Left cardiac atrium (tissue), 4 donors: ENCODE results near the gene TIMM44. TPM values are rescaled to one million over a fixed set of nuclear protein-coding genes. Genes with fewer than 3 reads are reported as not detected.

Experiments
- ATAC-seq, 2 donors: fragments of 200-7000 bp; cut with Tn5 transposase; one replicate each; pipeline ENCODE4 v1.9.1; 2020; ENCODE audit warnings: mild to moderate bottlenecking in 2 of 2, moderate library complexity in 2 of 2
- DNase-seq: peaks from one replicate; pipeline ENCODE4 v3.0.0-alpha.2; 2020
- intact Hi-C, 2 donors: fragments of 100-400 bp; cut with DNase I; formaldehyde crosslinking; loops; one replicate each; pipeline versions ENCODE4 v1.14.1 to v1.15.1; 2022 to 2023
- total RNA-seq, 2 donors: library from RNA; stranded (reverse); fragmentation: NEBNext Ultra II Directional; extraction: Animal tissue kit (Norgen Biotek cat#: 25700); gene quantifications; one replicate each; pipeline ENCODE4 v1.2.1, GENCODE V29; 2021
- donor health status: DM: no; HTN: yes; CAD: no.
- donor health status: DM: no; HTN: yes; CAD: no; lungs with severe emphysema.
- donor health status: DM: yes; HTN: yes; CAD: no.
- donor health status: Dilated cardiomyopathy.

Gene TIMM44
- total RNA-seq, 2 donors from 2014 or later: 70.6 to 73.8 TPM

DNA sequence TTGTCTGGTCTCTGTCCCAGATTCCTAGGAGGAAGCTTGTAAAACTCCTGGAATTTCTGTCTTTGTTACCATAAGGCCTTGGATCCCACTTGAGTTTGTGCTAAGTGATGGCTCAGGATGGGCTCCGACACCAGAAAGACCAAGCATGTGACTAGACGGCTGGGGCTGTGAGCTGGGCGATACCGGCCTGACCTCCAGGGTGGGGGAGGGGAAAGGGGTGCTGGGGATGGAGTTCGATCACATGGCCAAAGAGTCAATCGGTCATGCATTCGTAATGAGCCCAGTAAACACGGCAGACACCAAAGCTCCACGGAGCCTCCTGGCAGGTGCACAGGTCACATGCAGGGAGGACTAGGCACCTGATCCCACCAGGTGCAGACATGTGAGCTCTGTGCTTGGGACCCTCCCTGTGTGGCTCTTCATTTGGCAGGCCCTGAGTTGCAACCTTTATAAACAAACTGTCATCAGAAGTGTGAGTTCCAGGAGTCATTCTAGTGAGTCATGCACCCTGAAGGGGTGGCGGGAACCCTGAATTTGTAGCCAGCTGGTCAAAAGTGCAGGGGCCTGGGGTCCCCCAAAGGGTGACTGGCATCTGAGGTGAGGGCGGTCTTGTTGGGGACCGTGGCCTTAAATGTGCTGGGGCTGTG is 34.8 kb upstream of the TIMM44 start:
- ATAC-seq: no peak
- no peak for DNase-seq
- intact Hi-C loops: loop anchor here in 1 of 2 donors (10.0 kb wide), 1 partner anchor 276 kb away; no protein-coding TSS in a partner anchor

DNA sequence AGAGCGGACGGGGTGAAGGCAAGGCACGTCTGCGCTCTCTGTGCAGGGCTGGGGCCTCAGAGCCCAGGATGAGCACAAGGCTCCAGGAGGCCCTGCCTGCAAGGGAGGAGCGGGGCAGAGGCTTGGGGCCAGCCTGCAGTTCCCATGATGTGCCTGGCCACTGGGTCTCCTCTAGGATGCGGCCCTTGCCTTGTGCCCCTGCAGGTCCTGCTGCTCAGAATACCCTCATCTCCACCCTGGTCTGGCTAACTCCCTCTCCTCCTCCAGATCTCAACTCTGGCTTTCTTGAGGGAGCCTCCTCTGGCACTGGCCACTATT is 34.2 kb upstream of the TIMM44 start:
- DNase-seq (no peak), ATAC-seq (no peak)
- intact Hi-C loops: loop anchor here in 1 of 2 donors (10.0 kb wide), 1 partner anchor 277 kb away; no protein-coding TSS in a partner anchor

DNA sequence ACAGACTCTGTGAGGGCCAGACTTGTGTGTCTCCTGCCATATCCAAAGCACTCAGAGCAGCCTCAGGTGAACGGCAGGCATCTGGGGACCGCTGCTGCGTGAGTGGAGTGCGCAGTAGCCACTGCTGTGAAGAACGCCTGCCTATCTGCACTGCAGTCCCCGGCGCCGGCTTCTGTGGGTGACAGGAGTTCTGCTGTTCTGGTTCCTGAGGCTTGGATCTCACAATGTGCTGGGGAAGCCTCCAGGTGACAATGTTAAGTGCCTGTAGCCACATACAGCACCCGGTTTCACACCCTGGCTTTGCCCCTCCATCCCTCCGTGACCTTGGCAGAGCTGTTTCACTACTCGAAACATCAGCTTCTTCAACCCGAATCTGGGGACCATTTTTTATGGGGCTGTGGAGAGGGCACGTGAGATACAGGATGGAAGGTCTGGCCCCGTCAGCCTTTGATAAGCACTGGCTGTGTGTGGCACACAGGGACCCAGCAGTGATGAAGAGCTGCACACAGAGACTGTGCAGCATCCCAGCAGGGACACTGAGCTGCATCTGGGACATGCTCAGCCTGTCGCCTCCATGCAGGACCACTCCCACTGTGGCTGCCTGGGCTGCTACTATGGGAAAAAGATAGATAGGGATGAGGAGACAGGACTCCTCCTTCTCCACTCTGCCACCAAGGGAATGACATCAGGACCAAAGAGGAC is 33.7 kb upstream of the TIMM44 start:
- DNase-seq (no peak), ATAC-seq (no peak)
- intact Hi-C loops: loop anchor here in 1 of 2 donors (10.0 kb wide), 1 partner anchor 278 kb away; no protein-coding TSS in a partner anchor

DNA sequence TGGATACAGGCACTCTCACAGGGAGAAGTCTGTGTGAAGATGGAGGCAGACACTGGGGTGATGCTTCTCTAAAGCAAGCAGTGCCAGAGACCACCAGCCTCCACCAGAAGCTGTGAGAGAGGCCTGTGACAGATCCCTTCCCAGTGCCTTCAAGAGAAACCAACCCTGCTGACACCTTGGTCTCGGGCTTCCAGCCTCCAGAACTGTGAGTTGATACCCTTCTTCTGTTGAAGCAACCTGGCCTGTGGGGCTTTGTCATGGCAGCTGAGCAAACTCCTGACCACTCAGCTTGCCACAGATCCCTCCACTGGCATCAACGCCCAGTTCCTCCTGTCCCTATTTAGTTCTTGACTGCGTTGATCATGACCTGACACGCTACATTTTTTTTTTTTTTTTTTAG is 33.0 kb upstream of the TIMM44 start:
- intact Hi-C loops: loop anchor here in 1 of 2 donors (10.0 kb wide), 1 partner anchor 278 kb away; no protein-coding TSS in a partner anchor
- ATAC-seq (no peak), DNase-seq (no peak)

DNA sequence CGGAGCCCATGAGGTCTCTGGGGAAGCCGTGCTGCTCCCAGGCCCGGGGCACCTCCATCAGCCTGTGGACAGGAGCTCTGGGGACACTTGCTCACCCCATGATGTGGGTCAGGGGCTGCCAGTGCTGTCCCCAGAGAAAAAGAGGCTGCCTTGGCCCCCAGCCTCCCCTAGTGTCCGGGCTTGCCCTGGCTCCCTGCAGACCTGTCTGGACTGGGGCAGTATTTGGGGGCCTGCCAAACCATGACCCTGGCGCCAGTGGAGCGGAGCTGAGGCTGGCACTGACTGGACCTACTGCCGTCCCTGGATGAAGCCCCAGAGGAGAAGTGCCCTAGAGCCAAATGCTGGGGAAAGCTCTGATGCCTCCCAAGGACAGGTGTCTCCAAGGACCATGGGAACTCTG is 31.6 kb upstream of the TIMM44 start:
- DNase-seq (peak; percentile 53), ATAC-seq (peak; percentile 56 to 75)
- intact Hi-C loops: loop anchor here in 1 of 2 donors (10.0 kb wide), 1 partner anchor 280 kb away; no protein-coding TSS in a partner anchor

DNA sequence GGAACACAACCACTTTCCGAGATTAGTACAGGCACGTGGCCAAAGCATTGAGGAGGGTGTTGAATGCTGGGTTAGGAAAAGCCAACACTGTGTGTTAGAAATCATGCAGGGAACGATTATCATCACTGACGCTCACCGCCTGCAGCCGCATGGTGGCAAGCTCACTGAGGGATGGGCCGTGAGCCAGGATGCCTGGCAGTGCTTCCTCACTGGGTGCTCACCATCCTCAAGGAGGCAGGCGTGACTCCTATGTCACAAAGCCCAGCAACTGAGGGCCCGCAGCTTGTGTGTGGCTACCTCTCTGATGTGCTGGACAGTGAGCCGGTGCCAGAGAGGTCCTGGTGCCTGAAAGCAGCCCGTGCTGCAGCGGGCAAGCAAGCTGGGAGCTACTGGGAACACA is 30.4 kb upstream of the TIMM44 start:
- DNase-seq: peak; percentile 77
- intact Hi-C loops: loop anchor here (2.0 to 10.0 kb wide), 2 partner anchors 279 to 281 kb away; no protein-coding TSS in a partner anchor
- ATAC-seq: peak; percentile 67 to 74

DNA sequence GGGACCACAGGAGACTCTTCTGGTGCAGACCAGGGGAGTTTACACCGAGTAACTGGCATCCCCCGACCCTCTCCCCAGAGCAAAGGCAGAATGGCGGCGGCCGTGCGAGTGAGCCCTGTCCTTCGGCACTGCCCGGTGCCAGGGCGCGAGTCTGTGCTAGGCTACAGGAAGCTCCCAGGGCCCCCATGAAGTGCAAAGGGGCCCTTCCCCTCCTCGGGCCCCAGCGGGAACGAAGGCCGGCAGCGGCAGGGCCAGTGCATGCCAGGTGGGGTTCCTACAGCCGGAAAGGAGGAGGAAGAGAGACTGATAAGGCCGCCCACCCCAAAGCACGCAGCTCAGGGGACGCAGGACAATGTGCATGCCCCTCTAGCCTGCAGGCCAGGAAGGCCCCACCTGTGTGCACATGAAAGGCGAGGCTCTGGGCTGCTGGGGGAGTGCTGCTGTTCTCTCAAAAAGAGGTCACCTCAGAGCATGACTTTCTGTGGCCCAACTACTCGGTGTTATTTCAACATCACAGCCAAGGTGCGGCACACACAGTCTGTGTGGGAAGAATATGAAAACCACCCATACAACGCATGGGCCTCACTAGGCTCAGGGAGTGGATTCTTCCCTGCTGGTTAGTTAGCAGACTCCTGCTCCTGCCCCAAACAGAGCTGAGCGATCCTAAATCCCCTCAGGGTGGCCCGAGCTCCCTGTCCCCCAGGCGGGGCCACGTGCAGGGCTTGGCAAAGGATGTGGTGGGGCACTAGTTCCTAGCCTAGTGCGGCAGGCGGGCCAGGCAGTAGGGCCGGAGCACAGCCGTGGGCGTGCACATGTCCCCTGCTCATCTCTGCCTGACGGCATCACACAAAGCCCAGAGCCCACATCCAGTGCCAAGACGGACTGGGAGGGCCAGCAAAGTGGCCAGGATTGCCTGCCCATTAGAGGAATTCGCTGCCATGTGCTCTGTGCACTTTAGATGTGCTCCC is 28.4 kb upstream of the TIMM44 start:
- intact Hi-C loops: loop anchor here (2.0 to 10.0 kb wide), 2 partner anchors 281 to 283 kb away; no protein-coding TSS in a partner anchor
- DNase-seq: no peak
- peak; percentile 8 to 28 for ATAC-seq

DNA sequence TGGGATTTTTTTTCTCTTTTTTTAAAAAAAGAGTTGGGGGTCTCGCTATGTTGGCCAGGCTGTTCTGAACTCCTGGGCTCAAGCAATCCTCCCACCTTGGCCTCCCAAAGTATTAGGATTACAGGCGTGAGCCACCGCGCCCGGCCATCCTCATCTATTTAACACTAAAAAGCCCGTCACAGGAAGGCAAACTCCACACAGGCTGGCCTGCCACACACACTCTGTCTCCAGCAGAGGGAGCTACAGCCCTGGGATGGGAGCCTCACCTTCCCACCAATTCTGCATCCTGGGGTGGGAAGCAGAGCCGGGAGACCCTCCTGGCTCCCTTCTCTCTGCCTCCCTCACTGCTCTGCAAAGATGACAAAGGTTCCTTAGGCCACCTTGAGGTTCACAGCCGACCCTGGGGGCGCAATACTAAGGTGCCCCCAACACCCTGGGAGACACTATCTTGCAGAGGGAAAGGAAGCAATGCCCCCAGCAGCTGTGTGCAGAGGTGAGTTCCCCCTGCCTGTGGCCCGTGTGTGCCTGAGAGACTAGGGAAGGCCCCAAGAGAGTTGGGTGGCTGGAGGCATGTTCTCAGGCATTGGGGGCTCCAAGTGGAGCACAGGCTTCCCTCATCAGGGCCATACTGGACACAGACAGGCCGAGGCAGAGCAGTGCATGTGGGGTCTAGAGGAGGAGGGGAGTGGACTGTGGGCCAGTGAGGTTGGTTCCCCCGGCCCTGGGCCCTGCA is 27.4 kb upstream of the TIMM44 start:
- no peak for ATAC-seq
- intact Hi-C loops: loop anchor here in 1 of 2 donors (10.0 kb wide), 1 partner anchor 284 kb away; no protein-coding TSS in a partner anchor
- DNase-seq: no peak

DNA sequence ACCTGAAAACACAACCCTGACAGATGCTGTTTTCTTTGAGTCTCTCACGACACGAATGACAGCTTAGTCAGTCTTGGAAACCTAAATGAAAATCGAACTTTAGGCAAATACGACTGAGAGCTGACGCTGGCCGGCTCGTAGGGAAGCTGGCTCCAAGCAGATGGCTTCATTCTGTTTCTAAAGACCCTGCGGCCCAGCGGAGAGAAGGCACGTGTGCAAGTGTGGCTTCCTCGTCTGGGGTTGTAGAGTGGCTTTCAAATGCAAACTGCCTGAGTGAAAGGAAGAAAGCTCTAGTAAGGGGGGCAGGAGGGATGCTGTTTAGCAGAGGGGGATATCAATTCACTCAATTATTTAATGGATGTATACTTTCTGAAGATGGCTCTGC is 26.1 kb upstream of the TIMM44 start:
- intact Hi-C loops: no loop called here
- DNase-seq: no peak
- no peak for ATAC-seq

DNA sequence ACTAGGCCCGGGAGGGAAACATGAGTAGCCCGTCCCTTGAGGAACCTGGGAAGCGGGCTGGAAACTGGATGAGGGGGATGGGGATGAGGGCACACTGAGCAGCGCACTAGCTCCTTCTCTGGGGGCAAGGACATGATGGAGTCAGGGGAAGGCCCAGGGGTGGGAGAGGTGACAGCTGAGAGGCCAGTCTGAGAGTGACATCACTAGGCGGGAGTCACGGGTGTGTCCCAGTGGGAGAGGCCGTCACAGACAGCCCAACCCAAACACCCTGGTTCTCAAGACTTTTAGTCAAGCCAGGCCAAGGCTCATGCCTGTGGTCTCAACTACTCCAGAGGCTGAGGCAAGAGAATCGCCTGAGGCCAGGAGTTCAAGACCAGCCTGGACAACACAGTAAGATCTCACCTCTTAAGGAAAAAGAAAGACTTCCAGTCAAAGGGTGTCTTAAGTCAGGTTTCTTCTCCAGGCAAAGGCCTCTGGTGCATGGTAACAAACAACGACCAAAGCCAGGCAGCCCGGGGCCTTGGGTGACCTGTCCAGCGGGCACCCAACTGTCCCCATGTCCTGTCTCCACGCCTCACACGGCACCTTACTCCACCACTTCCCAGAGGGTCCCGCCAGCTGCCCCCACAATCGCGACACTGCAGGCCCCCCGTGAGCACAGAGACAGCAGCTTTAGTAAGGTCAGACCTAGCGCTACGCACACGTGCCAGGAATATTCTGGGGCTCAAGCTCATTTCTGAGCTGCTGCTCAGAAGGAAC is 25.5 kb upstream of the TIMM44 start:
- intact Hi-C loops: no loop called here
- DNase-seq (no peak), ATAC-seq (no peak)

DNA sequence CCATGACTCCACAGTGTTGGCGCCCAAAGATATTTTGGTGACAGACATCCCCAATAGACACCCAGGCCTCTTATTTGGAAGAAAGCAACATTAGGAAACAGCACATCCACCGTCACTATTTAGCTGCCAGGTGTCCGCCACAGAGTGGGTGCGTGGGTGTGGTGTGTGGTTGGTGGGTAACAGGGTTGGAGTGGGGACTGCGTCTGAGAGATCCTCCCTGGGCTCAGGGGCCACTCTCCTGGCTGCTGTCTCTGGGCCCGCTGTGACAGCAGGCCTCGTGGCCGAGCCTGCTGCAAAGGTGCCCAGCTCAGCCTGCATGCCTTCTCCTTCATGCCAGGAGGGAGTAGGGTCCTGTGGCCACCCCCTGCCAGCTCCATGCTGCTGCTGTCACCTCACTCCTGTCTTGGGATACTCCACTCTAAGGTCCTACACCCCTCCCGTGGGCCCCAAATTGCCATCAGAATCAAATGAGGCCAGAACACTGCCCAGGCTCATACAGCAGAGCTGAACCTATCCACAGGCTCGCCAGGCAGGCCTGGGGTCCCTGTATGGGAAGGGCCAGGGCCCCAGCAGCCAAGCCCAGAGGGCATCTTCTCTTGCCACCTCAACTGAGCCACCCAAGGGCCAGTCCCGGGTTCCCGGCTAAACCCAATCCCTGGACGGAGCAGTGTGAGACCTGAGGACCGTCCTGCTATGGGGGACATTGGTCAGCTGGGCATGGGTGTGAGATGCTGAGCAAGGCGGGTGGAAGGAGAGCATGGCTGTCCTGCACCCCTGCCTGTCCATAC is 24.7 kb upstream of the TIMM44 start:
- ATAC-seq (no peak), DNase-seq (no peak)
- intact Hi-C loops: no loop called here

DNA sequence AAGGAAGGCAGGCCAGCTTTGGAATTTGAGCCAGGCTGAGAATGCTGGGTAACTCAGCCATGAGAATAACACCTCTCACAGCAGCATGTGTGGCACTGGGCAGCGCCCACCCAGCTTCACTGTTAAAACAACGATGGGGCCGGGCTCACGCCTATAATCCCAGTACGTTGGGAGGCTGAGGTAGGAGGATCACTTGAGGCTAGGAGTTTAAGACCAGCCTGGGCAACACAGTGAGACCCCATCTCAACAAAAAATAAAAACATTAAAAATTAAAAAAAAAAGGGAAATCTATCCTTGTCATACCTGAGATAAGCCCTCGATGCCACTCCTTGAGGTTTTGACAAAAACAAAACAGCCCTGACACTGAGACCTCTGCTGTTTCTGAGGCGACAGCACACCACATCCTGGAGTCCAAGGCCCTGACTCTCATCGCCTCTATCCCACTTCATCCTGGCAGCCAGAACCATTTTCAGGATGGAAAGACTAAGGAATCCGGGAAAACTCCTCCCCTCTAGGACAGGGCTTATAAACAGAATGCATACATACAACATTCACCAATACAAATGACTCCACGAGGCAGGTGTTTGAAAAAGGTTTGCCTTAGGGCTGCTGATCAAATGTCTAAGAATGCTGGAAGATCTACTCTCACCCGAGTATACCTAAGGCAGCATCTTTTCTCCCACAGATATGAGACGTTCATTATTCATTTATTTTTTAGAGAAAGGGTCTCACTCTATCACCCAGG is 22.6 kb upstream of the TIMM44 start:
- no peak for ATAC-seq

DNA sequence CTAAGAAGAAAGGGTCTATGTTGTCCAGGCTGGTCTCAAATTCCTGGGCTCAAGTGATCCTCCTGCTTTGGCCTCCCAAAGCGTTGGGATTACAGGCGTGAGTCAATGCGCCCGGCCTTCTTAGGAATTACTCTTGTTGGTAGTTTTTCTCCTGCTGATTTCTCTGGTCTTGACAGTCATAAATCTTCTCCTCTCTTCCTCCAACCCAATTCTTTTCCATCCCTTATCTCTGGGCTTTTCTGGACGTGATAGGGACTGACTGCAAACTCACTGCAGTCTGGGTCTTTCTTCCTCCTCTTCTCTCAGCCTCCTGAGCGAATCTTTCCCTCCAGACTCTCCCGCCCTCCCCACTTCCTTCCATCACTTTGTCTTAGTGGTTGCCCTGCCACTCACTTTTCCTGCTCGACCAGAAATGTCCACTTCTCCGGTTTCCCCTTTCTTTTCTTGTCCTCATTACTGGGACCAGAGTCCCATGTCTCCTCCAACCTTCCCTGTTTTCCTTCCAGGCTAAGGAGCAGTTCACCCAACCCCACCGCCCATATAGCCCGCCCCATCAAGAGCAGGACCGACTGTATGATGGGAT is 21.9 kb upstream of the TIMM44 start:
- no peak for DNase-seq
- no peak for ATAC-seq
- intact Hi-C loops: no loop called here

More for the DNA sequence above, 22.6 kb upstream of the TIMM44 start:
- DNase-seq: no peak
- intact Hi-C loops: no loop called here

DNA sequence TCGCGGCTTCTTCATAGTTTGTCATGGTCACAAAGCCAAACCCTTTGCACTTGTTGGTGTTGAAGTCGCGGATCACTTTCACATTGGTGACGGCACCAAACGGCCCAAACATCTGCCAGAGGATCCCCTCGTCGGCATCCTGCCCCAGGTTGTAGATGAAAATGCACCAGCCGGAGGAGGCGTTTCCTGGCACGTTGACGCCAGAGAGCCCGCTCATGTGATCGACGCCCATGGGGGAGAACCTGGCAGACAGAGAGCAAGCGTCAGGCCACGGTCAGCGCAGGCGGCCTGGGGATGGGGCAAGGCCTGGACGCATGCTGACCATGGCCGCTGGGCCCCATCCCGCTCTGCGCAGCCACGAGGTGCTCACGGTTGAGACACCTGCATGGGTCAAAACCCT is 20.1 kb upstream of the TIMM44 start:
- ATAC-seq (peak in 1 of 2 donors; percentile 10), DNase-seq (peak; percentile 49)
- intact Hi-C loops: no loop called here

DNA sequence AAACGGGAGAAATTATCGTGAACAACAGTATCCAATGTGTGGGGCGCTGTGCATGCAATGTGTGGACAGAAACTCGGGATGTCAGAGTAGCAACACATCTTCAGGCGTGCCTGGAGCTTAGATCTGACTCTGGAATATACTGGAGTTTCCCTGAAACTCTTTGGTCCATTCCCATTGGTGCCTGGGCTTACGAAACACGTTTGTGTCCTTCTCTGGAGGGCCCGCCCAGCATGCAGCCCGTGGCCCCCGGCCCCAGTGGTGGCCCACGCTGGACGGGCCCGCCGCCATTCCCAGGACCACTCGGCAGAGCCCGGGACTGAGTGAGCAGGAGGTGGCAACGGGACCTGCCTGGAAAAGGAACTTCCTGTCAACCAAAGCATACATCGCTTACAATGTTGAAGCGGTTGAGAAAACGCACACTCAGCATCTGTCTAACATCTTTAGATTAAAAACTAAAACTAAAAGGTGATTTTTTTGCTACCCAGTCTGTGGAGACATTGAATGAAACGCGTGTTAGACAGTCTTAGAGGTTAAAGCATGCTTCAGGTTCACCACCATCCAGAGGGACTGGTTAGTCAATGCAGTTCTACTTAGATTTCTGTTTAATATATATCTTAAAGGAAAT is 19.3 kb upstream of the TIMM44 start:
- no peak for DNase-seq
- intact Hi-C loops: no loop called here
- no peak for ATAC-seq
